ENCODE results near the gene CCDC185. TPM values are rescaled to one million over a fixed set of nuclear protein-coding genes. Genes with fewer than 3 reads are reported as not detected.

CCDC185 gene
- total and polyA plus RNA-seq, 2 experiments from 2014 or later: 0.56 TPM; not detected in 1

- TF ChIP-seq EZH2 (IDR thresholded peaks at IDR 0.05; ENCODE audit: low read depth, unreplicated experiment) (no peak), POLR2AphosphoS5 (IDR thresholded peaks at IDR 0.05; ENCODE audit: low read depth) (no peak), CREB1 (CRISPR knock-in tag; IDR thresholded peaks at IDR 0.05; ENCODE audit: low read depth) (no peak), ZNF331 (CRISPR knock-in tag; IDR thresholded peaks at IDR 0.05; ENCODE audit: low read depth) (no peak), JUNB (IDR thresholded peaks at IDR 0.05; ENCODE audit: unreplicated experiment) (no peak), CTCF (conservative IDR thresholded peaks at IDR 0.05; ENCODE audit: low read depth in 2 of 2) (no peak)
These were observed 26.3 kb downstream of the CCDC185 start (continued) for GRCh38 chr1:223419561-223419960.

- Histone ChIP-seq H3K9me2 (ENCODE audit: insufficient read depth) (peaks cover 6% of the 10 kb centered on the region; the same call in 1 of the 2 replicates), H3K27me3 (ENCODE audit: insufficient read depth) (no peaks in the 10 kb centered on the region), H3K79me2 (replicated peaks; ENCODE audit: insufficient read depth) (no peaks in the 10 kb centered on the region), H2AFZ (no peak overlapping the region), H3K4me3 (no peak overlapping the region), H3F3A (replicated peaks; ENCODE audit: low read depth) (no peaks in the 10 kb centered on the region), H3K4me2 (no peak overlapping the region), H3K36me3 (ENCODE audit: insufficient read depth) (no peaks in the 10 kb centered on the region), H4K20me1 (replicated peaks; ENCODE audit: insufficient read depth) (no peaks in the 10 kb centered on the region), H3K4me1 (ENCODE audit: insufficient read depth) (peaks cover 9% of the 10 kb centered on the region), H3K27ac (ENCODE audit: low read depth) (no peak overlapping the region)
- no peak overlapping the region for H3K4me3 Mint-ChIP-seq
- H3K9me3 Mint-ChIP-seq: no peaks in the 10 kb centered on the region
- no peak for DNase-seq (ENCODE audit: low spot score)
- H3K4me1 Mint-ChIP-seq: peaks cover 7% of the 10 kb centered on the region; the same call in 2 of the 3 replicates
- no peaks in the 10 kb centered on the region for H3K36me3 Mint-ChIP-seq (ENCODE audit: low read depth)
- no peak for ATAC-seq
- no peaks in the 10 kb centered on the region for H3K27me3 Mint-ChIP-seq (ENCODE audit: insufficient read depth, low read depth, poor library complexity)
- no peak overlapping the region for H3K27ac Mint-ChIP-seq
- no peak for TF ChIP-seq POLR2AphosphoS5 (IDR thresholded peaks at IDR 0.05; ENCODE audit: low read depth)
- TF ChIP-seq CREB1 (CRISPR knock-in tag; IDR thresholded peaks at IDR 0.05; ENCODE audit: low read depth): no peak
- no peak for TF ChIP-seq ZNF331 (CRISPR knock-in tag; IDR thresholded peaks at IDR 0.05; ENCODE audit: low read depth)
- TF ChIP-seq JUNB (IDR thresholded peaks at IDR 0.05; ENCODE audit: unreplicated experiment): no peak
- TF ChIP-seq ZNF114 (CRISPR knock-in tag; IDR thresholded peaks at IDR 0.05): no peak
- TF ChIP-seq REST (IDR thresholded peaks at IDR 0.05; ENCODE audit: unreplicated experiment): no peak
- TF ChIP-seq EZH2 (IDR thresholded peaks at IDR 0.05; ENCODE audit: low read depth, unreplicated experiment): no peak
- TF ChIP-seq STAT1 (IDR thresholded peaks at IDR 0.05; ENCODE audit: unreplicated experiment): no peak
- no peak for TF ChIP-seq NANOG (IDR thresholded peaks at IDR 0.05; ENCODE audit: borderline replicate concordance)
- TF ChIP-seq CTCF (conservative IDR thresholded peaks at IDR 0.05; ENCODE audit: low read depth in 2 of 2): no peak
- TF ChIP-seq ZNF462 (CRISPR knock-in tag; IDR thresholded peaks at IDR 0.05): no peak
These were observed 27.8 kb downstream of the CCDC185 start for GRCh38 chr1:223421025-223421424.

Measured in GM23338 (cell line).